BLaER1 treated with 17β-estradiol and CSF1 and Interleukin-3, amounts not matched to agents 10 nM and 100 nM (cell line): ENCODE data around the gene AJAP1.

Experiments used
- H3K27ac ChIP-seq, 11 experiments: shearing (Covaris generic); formaldehyde crosslinking; 2 replicates each; pipeline ENCODE4 v1.8.1; 2022
- H3K27me3 ChIP-seq, 11 experiments: shearing (Covaris generic); formaldehyde crosslinking; 2 replicates each; pipeline ENCODE4 v1.8.1; 2022
- H3K36me3 ChIP-seq, 11 experiments: shearing (Covaris generic); formaldehyde crosslinking; 2 replicates each; pipeline ENCODE4 v1.8.1; 2022
- H3K4me1 ChIP-seq, 10 experiments: shearing (Covaris generic); formaldehyde crosslinking; 2 replicates each; pipeline ENCODE4 v1.8.1; 2022
- H3K4me2 ChIP-seq, 11 experiments: shearing (Covaris generic); formaldehyde crosslinking; 2 replicates each; pipeline ENCODE4 v1.8.1; 2022
- H3K4me3 ChIP-seq, 10 experiments: shearing (Covaris generic); formaldehyde crosslinking; 2 replicates each; pipeline ENCODE4 v1.8.1; 2022
- H3K9ac ChIP-seq, 11 experiments: shearing (Covaris generic); formaldehyde crosslinking; 2 replicates each; pipeline ENCODE4 v1.8.1; 2022
- H3K9me3 ChIP-seq, 11 experiments: shearing (Covaris generic); formaldehyde crosslinking; replicated peaks in 1 of 11; 2 replicates each; pipeline ENCODE4 v1.8.1; 2022
- H4K20me1 ChIP-seq, 11 experiments: shearing (Covaris generic); formaldehyde crosslinking; 2 replicates each; pipeline ENCODE4 v1.8.1; 2022
- Cebpa-rat ChIP-seq, 11 experiments: shearing (Covaris generic); IDR thresholded peaks; 2 replicates each; pipeline ENCODE4 v1.8.1; 2022

The AJAP1 gene

GRCh38 chr1:4830707-4831106 lies 176.3 kb downstream of the AJAP1 start:
- Histone ChIP-seq H3K4me1 (peaks cover 0 to 33% (median 0%) of the 10 kb centered on the region in 10 experiments; a peak in 6 of 20 replicates), H3K4me2 (peak overlapping the region in 1 of 11 experiments; percentile 4; a peak in 1 of 22 replicates), H3K4me3 (no peak overlapping the region), H3K9me3 (peaks cover 10 to 17% (median 13%) of the 10 kb centered on the region in 11 experiments; a peak in 19 of 22 replicates), H4K20me1 (peaks cover 0 to 2% (median 0%) of the 10 kb centered on the region in 11 experiments; a peak in 2 of 22 replicates), H3K9ac (no peak overlapping the region), H3K27me3 (peaks cover 0 to 11% (median 0%) of the 10 kb centered on the region in 11 experiments; a peak in 4 of 22 replicates), H3K27ac (no peak overlapping the region), H3K36me3 (no peaks in the 10 kb centered on the region)
- TF ChIP-seq Cebpa-rat (IDR thresholded peaks at IDR 0.05) = no peak

GRCh38 chr1:4836574-4836973 lies 182.2 kb downstream of the AJAP1 start:
- Histone ChIP-seq H3K27me3 (peaks cover 0 to 5% (median 0%) of the 10 kb centered on the region in 11 experiments; a peak in 3 of 22 replicates), H4K20me1 (no peaks in the 10 kb centered on the region), H3K4me3 (no peak overlapping the region), H3K9me3 (peaks cover 25 to 41% (median 34%) of the 10 kb centered on the region in 11 experiments), H3K36me3 (no peaks in the 10 kb centered on the region), H3K4me2 (peak overlapping the region in 5 of 11 experiments; percentile 1 to 79 (median 64); a peak in 6 of 22 replicates), H3K9ac (peak overlapping the region in 3 of 11 experiments; percentile 51 to 68 (median 54); a peak in 4 of 22 replicates), H3K27ac (peak overlapping the region in 4 of 11 experiments; percentile 6 to 77 (median 68); a peak in 7 of 22 replicates), H3K4me1 (peaks cover 0 to 74% (median 0%) of the 10 kb centered on the region in 10 experiments; a peak in 8 of 20 replicates)
- peak in 4 of 11 experiments; percentile 56 to 94 (median 88); a peak in 8 of 22 replicates for TF ChIP-seq Cebpa-rat (IDR thresholded peaks at IDR 0.05)

GRCh38 chr1:4837031-4837600 lies 182.7 kb downstream of the AJAP1 start:
- H3K27me3 ChIP-seq = no peaks in the 10 kb centered on the region
- peak overlapping the region in 3 of 11 experiments; percentile 67 to 77 (median 68); a peak in 6 of 22 replicates for H3K27ac ChIP-seq

GRCh38 chr1:4837752-4838151 lies 183.3 kb downstream of the AJAP1 start:
- Histone ChIP-seq H3K4me3 (no peak overlapping the region), H3K4me2 (peak overlapping the region in 3 of 11 experiments; percentile 64 to 79 (median 77); a peak in 6 of 22 replicates), H3K36me3 (no peaks in the 10 kb centered on the region), H3K4me1 (peaks cover 0 to 85% (median 0%) of the 10 kb centered on the region in 10 experiments; a peak in 8 of 20 replicates), H3K27ac (peak overlapping the region in 1 of 11 experiments; percentile 68; a peak in 1 of 22 replicates), H3K9me3 (peaks cover 25 to 41% (median 34%) of the 10 kb centered on the region in 11 experiments), H3K9ac (no peak overlapping the region), H3K27me3 (no peaks in the 10 kb centered on the region), H4K20me1 (no peaks in the 10 kb centered on the region)
- TF ChIP-seq Cebpa-rat (IDR thresholded peaks at IDR 0.05) = no peak

More at GRCh38 chr1:4837031-4837600, 182.7 kb downstream of the AJAP1 start:
- peaks cover 25 to 41% (median 34%) of the 10 kb centered on the region in 11 experiments for H3K9me3 ChIP-seq
- H4K20me1 ChIP-seq = no peaks in the 10 kb centered on the region
- H3K4me3 ChIP-seq = no peak overlapping the region
- H3K9ac ChIP-seq = peak overlapping the region in 3 of 11 experiments; percentile 23 to 34 (median 33); a peak in 3 of 22 replicates
- no peaks in the 10 kb centered on the region for H3K36me3 ChIP-seq
- peaks cover 0 to 79% (median 0%) of the 10 kb centered on the region in 10 experiments; a peak in 8 of 20 replicates for H3K4me1 ChIP-seq
- TF ChIP-seq Cebpa-rat (IDR thresholded peaks at IDR 0.05) = no peak
- H3K4me2 ChIP-seq = peak overlapping the region in 4 of 11 experiments; percentile 30 to 79 (median 70); a peak in 6 of 22 replicates

- Histone ChIP-seq H3K9ac (no peak overlapping the region), H3K36me3 (no peaks in the 10 kb centered on the region), H3K4me1 (peaks cover 0 to 90% (median 0%) of the 10 kb centered on the region in 10 experiments; a peak in 8 of 20 replicates), H3K9me3 (peaks cover 23 to 37% (median 31%) of the 10 kb centered on the region in 11 experiments), H3K4me3 (no peak overlapping the region), H3K27me3 (no peaks in the 10 kb centered on the region), H3K4me2 (peak overlapping the region in 3 of 11 experiments; percentile 64 to 79 (median 77); a peak in 6 of 22 replicates), H3K27ac (no peak overlapping the region), H4K20me1 (no peaks in the 10 kb centered on the region)
- TF ChIP-seq Cebpa-rat (IDR thresholded peaks at IDR 0.05) = no peak
Measured at GRCh38 chr1:4838231-4838630, 183.8 kb downstream of the AJAP1 start.
